GM18519 (cell line): Measurements from ENCODE around the gene PRDM16.

Experiments used
- ATAC-seq: cut with Tn5 transposase; IDR thresholded peaks from one replicate; pipeline ENCODE4 v1.9.1; 2021; ENCODE audit warnings: mild to moderate bottlenecking, moderate library complexity; ENCODE audit not compliant: unreplicated experiment, low FRiP score

PRDM16 gene

GRCh38 chr1:3266870-3267549 is 198.0 kb downstream of the PRDM16 start:
- no peak for ATAC-seq

GRCh38 chr1:3267550-3268270 is 198.7 kb downstream of the PRDM16 start:
- no peak for ATAC-seq

- no peak for ATAC-seq
Measured at GRCh38 chr1:3268281-3268680, 199.3 kb downstream of the PRDM16 start.

GRCh38 chr1:3270403-3271245 is 201.6 kb downstream of the PRDM16 start:
- ATAC-seq: no peak

GRCh38 chr1:3271866-3272265 is 202.9 kb downstream of the PRDM16 start:
- no peak for ATAC-seq

GRCh38 chr1:3272321-3273045 is 203.5 kb downstream of the PRDM16 start:
- no peak for ATAC-seq

- no peak for ATAC-seq
Measured at GRCh38 chr1:3273447-3273846, 204.4 kb downstream of the PRDM16 start.

- no peak for ATAC-seq
Measured at GRCh38 chr1:3274972-3275371, 206.0 kb downstream of the PRDM16 start.

- no peak for ATAC-seq
Measured at GRCh38 chr1:3275471-3276340, 206.7 kb downstream of the PRDM16 start.

- ATAC-seq: no peak
Measured at GRCh38 chr1:3276341-3276800, 207.4 kb downstream of the PRDM16 start.

GRCh38 chr1:3277011-3277471 is 208.0 kb downstream of the PRDM16 start:
- no peak for ATAC-seq

GRCh38 chr1:3277623-3278022 is 208.6 kb downstream of the PRDM16 start:
- no peak for ATAC-seq

GRCh38 chr1:3278416-3279181 is 209.6 kb downstream of the PRDM16 start:
- no peak for ATAC-seq

- ATAC-seq: no peak
Measured at GRCh38 chr1:3279182-3279470, 210.1 kb downstream of the PRDM16 start.

- no peak for ATAC-seq
Measured at GRCh38 chr1:3281735-3282134, 212.7 kb downstream of the PRDM16 start.

GRCh38 chr1:3282186-3282585 is 213.2 kb downstream of the PRDM16 start:
- ATAC-seq: no peak

- ATAC-seq: no peak
Measured at GRCh38 chr1:3282656-3283430, 213.8 kb downstream of the PRDM16 start.

GRCh38 chr1:3283849-3284248 is 214.8 kb downstream of the PRDM16 start:
- no peak for ATAC-seq
